ENCODE results near the gene AGL.

The AGL gene

GRCh38 chr1:99906535-99906934, 56.4 kb downstream of the AGL start:
- H3K4me2 ChIP-seq (ENCODE audit: low read length): no peak overlapping the region
- peaks cover 6% of the 10 kb centered on the region for H3K36me3 ChIP-seq (replicated peaks; ENCODE audit: low read depth, low read length)
- no peaks in the 10 kb centered on the region for H3K79me2 ChIP-seq (ENCODE audit: low read length)
- no peaks in the 10 kb centered on the region for H4K20me1 ChIP-seq (ENCODE audit: insufficient read depth, low read length)
- H2AFZ ChIP-seq (ENCODE audit: low read depth, low read length): no peak overlapping the region
- no peak overlapping the region for H3K4me3 ChIP-seq (ENCODE audit: low read length)
- TF ChIP-seq EZH2phosphoT487 (IDR thresholded peaks at IDR 0.05; ENCODE audit: low read depth): no peak
- no peak for TF ChIP-seq CTCF (IDR thresholded peaks at IDR 0.05; ENCODE audit: low read depth, low read length)
- no peaks in the 10 kb centered on the region for H3K9me3 ChIP-seq (ENCODE audit: insufficient read depth, low read length)
- no peak overlapping the region for H3K27ac ChIP-seq (ENCODE audit: low read length)
- H3K27me3 ChIP-seq (ENCODE audit: low read depth, low read length): no peaks in the 10 kb centered on the region
- no peak overlapping the region for H3K9ac ChIP-seq (ENCODE audit: low read length)
- no peaks in the 10 kb centered on the region for H3K4me1 ChIP-seq (ENCODE audit: low read length)

- no peak for TF ChIP-seq CTCF (IDR thresholded peaks at IDR 0.05; ENCODE audit: low read depth, low read length)
- TF ChIP-seq EZH2phosphoT487 (IDR thresholded peaks at IDR 0.05; ENCODE audit: low read depth): no peak
- Histone ChIP-seq H3K4me3 (ENCODE audit: low read length) (no peak overlapping the region), H4K20me1 (ENCODE audit: insufficient read depth, low read length) (no peaks in the 10 kb centered on the region), H3K4me1 (ENCODE audit: low read length) (no peaks in the 10 kb centered on the region), H2AFZ (ENCODE audit: low read depth, low read length) (no peak overlapping the region), H3K27ac (ENCODE audit: low read length) (no peak overlapping the region), H3K9me3 (ENCODE audit: insufficient read depth, low read length) (no peaks in the 10 kb centered on the region), H3K79me2 (ENCODE audit: low read length) (no peaks in the 10 kb centered on the region), H3K4me2 (ENCODE audit: low read length) (no peak overlapping the region), H3K36me3 (replicated peaks; ENCODE audit: low read depth, low read length) (no peaks in the 10 kb centered on the region), H3K27me3 (ENCODE audit: low read depth, low read length) (no peaks in the 10 kb centered on the region), H3K9ac (ENCODE audit: low read length) (no peak overlapping the region)
Observed at GRCh38 chr1:99917214-99917613, 67.1 kb downstream of the AGL start.

GRCh38 chr1:99919220-99919619, 69.1 kb downstream of the AGL start:
- no peak for TF ChIP-seq EZH2phosphoT487 (IDR thresholded peaks at IDR 0.05; ENCODE audit: low read depth)
- no peak for TF ChIP-seq CTCF (IDR thresholded peaks at IDR 0.05; ENCODE audit: low read depth, low read length)
- Histone ChIP-seq H3K4me1 (ENCODE audit: low read length) (no peaks in the 10 kb centered on the region), H3K9ac (ENCODE audit: low read length) (no peak overlapping the region), H2AFZ (ENCODE audit: low read depth, low read length) (no peak overlapping the region), H4K20me1 (ENCODE audit: insufficient read depth, low read length) (no peaks in the 10 kb centered on the region), H3K4me3 (ENCODE audit: low read length) (no peak overlapping the region), H3K36me3 (replicated peaks; ENCODE audit: low read depth, low read length) (no peaks in the 10 kb centered on the region), H3K79me2 (ENCODE audit: low read length) (no peaks in the 10 kb centered on the region), H3K27me3 (ENCODE audit: low read depth, low read length) (no peaks in the 10 kb centered on the region), H3K27ac (ENCODE audit: low read length) (no peak overlapping the region), H3K4me2 (ENCODE audit: low read length) (no peak overlapping the region), H3K9me3 (ENCODE audit: insufficient read depth, low read length) (no peaks in the 10 kb centered on the region)

GRCh38 chr1:99934801-99935200, 84.6 kb downstream of the AGL start:
- no peak overlapping the region for H2AFZ ChIP-seq (ENCODE audit: low read depth, low read length)
- H4K20me1 ChIP-seq (ENCODE audit: insufficient read depth, low read length): no peaks in the 10 kb centered on the region
- H3K4me1 ChIP-seq (ENCODE audit: low read length): no peaks in the 10 kb centered on the region
- H3K9me3 ChIP-seq (ENCODE audit: insufficient read depth, low read length): no peaks in the 10 kb centered on the region
- H3K27ac ChIP-seq (ENCODE audit: low read length): no peak overlapping the region
- no peak overlapping the region for H3K4me3 ChIP-seq (ENCODE audit: low read length)
- H3K4me2 ChIP-seq (ENCODE audit: low read length): no peak overlapping the region
- H3K79me2 ChIP-seq (ENCODE audit: low read length): no peaks in the 10 kb centered on the region
- no peak overlapping the region for H3K9ac ChIP-seq (ENCODE audit: low read length)
- no peak for TF ChIP-seq EZH2phosphoT487 (IDR thresholded peaks at IDR 0.05; ENCODE audit: low read depth)
- TF ChIP-seq CTCF (IDR thresholded peaks at IDR 0.05; ENCODE audit: low read depth, low read length): no peak
- no peaks in the 10 kb centered on the region for H3K36me3 ChIP-seq (replicated peaks; ENCODE audit: low read depth, low read length)
- H3K27me3 ChIP-seq (ENCODE audit: low read depth, low read length): no peaks in the 10 kb centered on the region

Measured in OCI-LY3 (cell line).